ENCODE data around the gene TMEM178B.
"Not testable (repeated sequence)": the region's sequence is repeated elsewhere in the genome, so short reads cannot be mapped to it uniquely, and the experiment has no call there.

TMEM178B gene

GRCh38 chr7:141055146-141055545 lies 18.7 kb upstream of the TMEM178B start:
- H3K4me3 Mint-ChIP-seq = no peak overlapping the region
- H3K9me3 Mint-ChIP-seq = no peaks in the 10 kb centered on the region
- peaks cover 8 to 14% of the 10 kb centered on the region in 2 donors for H3K4me1 Mint-ChIP-seq (ENCODE audit: low read depth in 2 of 2)
- DNase-seq = no peak
- ATAC-seq (replicated peaks) = no peak
- peaks cover 7% of the 10 kb centered on the region for H3K36me3 Mint-ChIP-seq (ENCODE audit: insufficient read depth)
- H3K27ac Mint-ChIP-seq = no peak overlapping the region
- no peaks in the 10 kb centered on the region for H3K27me3 Mint-ChIP-seq

- no peak overlapping the region for H3K4me3 Mint-ChIP-seq
- no peaks in the 10 kb centered on the region for H3K27me3 Mint-ChIP-seq
- ATAC-seq (replicated peaks) (no peak), DNase-seq (no peak)
- H3K36me3 Mint-ChIP-seq (ENCODE audit: insufficient read depth) = peaks cover 7% of the 10 kb centered on the region
- H3K9me3 Mint-ChIP-seq = no peaks in the 10 kb centered on the region
- H3K27ac Mint-ChIP-seq = no peak overlapping the region
- H3K4me1 Mint-ChIP-seq (ENCODE audit: low read depth in 2 of 2) = peaks cover 5 to 11% of the 10 kb centered on the region in 2 donors
Measured at GRCh38 chr7:141057788-141058187, 16.1 kb upstream of the TMEM178B start.

GRCh38 chr7:141067856-141068255 lies 6.0 kb upstream of the TMEM178B start:
- peaks cover 49 to 52% of the 10 kb centered on the region in 2 donors for H3K27me3 Mint-ChIP-seq
- DNase-seq; H3K36me3 Mint-ChIP-seq (ENCODE audit: insufficient read depth); H3K4me3 Mint-ChIP-seq; ATAC-seq (replicated peaks); H3K27ac Mint-ChIP-seq; H3K9me3 Mint-ChIP-seq: not testable (repeated sequence)
- peaks cover 15 to 18% of the 10 kb centered on the region in 2 donors for H3K4me1 Mint-ChIP-seq (ENCODE audit: low read depth in 2 of 2)

- Mint-ChIP-seq H3K4me1 (ENCODE audit: low read depth in 2 of 2) (peaks cover 19 to 24% of the 10 kb centered on the region in 2 donors), H3K27ac (peak overlapping the region; percentile 29 to 35), H3K9me3 (no peaks in the 10 kb centered on the region), H3K36me3 (ENCODE audit: insufficient read depth) (no peaks in the 10 kb centered on the region), H3K4me3 (peak overlapping the region; percentile 82 to 84), H3K27me3 (peaks cover 50 to 57% of the 10 kb centered on the region in 2 donors)
- DNase-seq = peak in 1 of 3 experiments; percentile 4
- ATAC-seq (replicated peaks) = no peak
Measured at GRCh38 chr7:141071260-141071854, 2.5 kb upstream of the TMEM178B start.

GRCh38 chr7:141071855-141072547 lies 1.9 kb upstream of the TMEM178B start:
- ATAC-seq (replicated peaks) = no peak
- peaks cover 19 to 24% of the 10 kb centered on the region in 2 donors for H3K4me1 Mint-ChIP-seq (ENCODE audit: low read depth in 2 of 2)
- DNase-seq = no peak
- no peaks in the 10 kb centered on the region for H3K9me3 Mint-ChIP-seq
- H3K36me3 Mint-ChIP-seq (ENCODE audit: insufficient read depth) = no peaks in the 10 kb centered on the region
- peak overlapping the region; percentile 82 to 84 for H3K4me3 Mint-ChIP-seq
- H3K27ac Mint-ChIP-seq = no peak overlapping the region
- peaks cover 50 to 57% of the 10 kb centered on the region in 2 donors for H3K27me3 Mint-ChIP-seq

- Mint-ChIP-seq H3K36me3 (ENCODE audit: insufficient read depth) (no peaks in the 10 kb centered on the region), H3K27me3 (peaks cover 50 to 57% of the 10 kb centered on the region in 2 donors), H3K4me3 (peak overlapping the region; percentile 82 to 84), H3K27ac (no peak overlapping the region), H3K9me3 (no peaks in the 10 kb centered on the region), H3K4me1 (ENCODE audit: low read depth in 2 of 2) (peaks cover 19 to 24% of the 10 kb centered on the region in 2 donors)
- no peak for DNase-seq
- ATAC-seq (replicated peaks) = peak; percentile 36
Measured at GRCh38 chr7:141072548-141073172, 1.2 kb upstream of the TMEM178B start.

GRCh38 chr7:141073173-141073640 lies 657 bp upstream of the TMEM178B start:
- no peaks in the 10 kb centered on the region for H3K36me3 Mint-ChIP-seq (ENCODE audit: insufficient read depth)
- peak overlapping the region; percentile 82 to 84 for H3K4me3 Mint-ChIP-seq
- H3K4me1 Mint-ChIP-seq (ENCODE audit: low read depth in 2 of 2) = peaks cover 19 to 24% of the 10 kb centered on the region in 2 donors
- no peaks in the 10 kb centered on the region for H3K9me3 Mint-ChIP-seq
- no peak overlapping the region for H3K27ac Mint-ChIP-seq
- peaks cover 48 to 51% of the 10 kb centered on the region in 2 donors for H3K27me3 Mint-ChIP-seq
- peak in 1 of 3 experiments; percentile 7 for DNase-seq
- peak; percentile 65 for ATAC-seq (replicated peaks)

- H3K36me3 Mint-ChIP-seq (ENCODE audit: insufficient read depth) = no peaks in the 10 kb centered on the region
- H3K27ac Mint-ChIP-seq = no peak overlapping the region
- H3K4me1 Mint-ChIP-seq (ENCODE audit: low read depth in 2 of 2) = peaks cover 19 to 24% of the 10 kb centered on the region in 2 donors
- DNase-seq (peak in 1 of 3 experiments; percentile 2), ATAC-seq (replicated peaks) (peak; percentile 41)
- peak overlapping the region; percentile 64 to 70 for H3K4me3 Mint-ChIP-seq
- no peaks in the 10 kb centered on the region for H3K9me3 Mint-ChIP-seq
- peaks cover 36 to 40% of the 10 kb centered on the region in 2 donors for H3K27me3 Mint-ChIP-seq
Measured at GRCh38 chr7:141074162-141074991, 513 bp downstream of the TMEM178B start.

- H3K27ac Mint-ChIP-seq = no peak overlapping the region
- H3K36me3 Mint-ChIP-seq (ENCODE audit: insufficient read depth) = no peaks in the 10 kb centered on the region
- DNase-seq = no peak
- H3K4me1 Mint-ChIP-seq (ENCODE audit: low read depth in 2 of 2) = peaks cover 19 to 24% of the 10 kb centered on the region in 2 donors
- H3K9me3 Mint-ChIP-seq = no peaks in the 10 kb centered on the region
- peak overlapping the region; percentile 64 to 70 for H3K4me3 Mint-ChIP-seq
- no peak for ATAC-seq (replicated peaks)
- peaks cover 34 to 38% of the 10 kb centered on the region in 2 donors for H3K27me3 Mint-ChIP-seq
Measured at GRCh38 chr7:141074997-141075396, 1.1 kb downstream of the TMEM178B start.

- peaks cover 16 to 20% of the 10 kb centered on the region in 2 donors for H3K4me1 Mint-ChIP-seq (ENCODE audit: low read depth in 2 of 2)
- no peak overlapping the region for H3K27ac Mint-ChIP-seq
- H3K4me3 Mint-ChIP-seq = no peak overlapping the region
- peaks cover 24 to 30% of the 10 kb centered on the region in 2 donors for H3K27me3 Mint-ChIP-seq
- ATAC-seq (replicated peaks) (no peak), DNase-seq (no peak)
- no peaks in the 10 kb centered on the region for H3K9me3 Mint-ChIP-seq
- peaks cover 4% of the 10 kb centered on the region for H3K36me3 Mint-ChIP-seq (ENCODE audit: insufficient read depth)
Measured at GRCh38 chr7:141076377-141076776, 2.5 kb downstream of the TMEM178B start.

GRCh38 chr7:141079219-141079618 lies 5.4 kb downstream of the TMEM178B start:
- Mint-ChIP-seq H3K9me3 (no peaks in the 10 kb centered on the region), H3K4me1 (ENCODE audit: low read depth in 2 of 2) (peaks cover 4 to 5% of the 10 kb centered on the region in 2 donors), H3K27me3 (peaks cover 20 to 35% of the 10 kb centered on the region in 2 donors), H3K27ac (no peak overlapping the region), H3K4me3 (no peak overlapping the region), H3K36me3 (ENCODE audit: insufficient read depth) (peaks cover 4% of the 10 kb centered on the region)
- ATAC-seq (replicated peaks) (no peak), DNase-seq (no peak)

- not testable (repeated sequence) for H3K4me3 Mint-ChIP-seq; H3K36me3 Mint-ChIP-seq (ENCODE audit: insufficient read depth); H3K9me3 Mint-ChIP-seq; DNase-seq; H3K27ac Mint-ChIP-seq; H3K4me1 Mint-ChIP-seq (ENCODE audit: low read depth in 2 of 2); ATAC-seq (replicated peaks)
- H3K27me3 Mint-ChIP-seq = peaks cover 22 to 25% of the 10 kb centered on the region in 2 donors
Measured at GRCh38 chr7:141089490-141089889, 15.6 kb downstream of the TMEM178B start.
